Measurements from ENCODE around the gene TPCN2.

Gene TPCN2

DNA sequence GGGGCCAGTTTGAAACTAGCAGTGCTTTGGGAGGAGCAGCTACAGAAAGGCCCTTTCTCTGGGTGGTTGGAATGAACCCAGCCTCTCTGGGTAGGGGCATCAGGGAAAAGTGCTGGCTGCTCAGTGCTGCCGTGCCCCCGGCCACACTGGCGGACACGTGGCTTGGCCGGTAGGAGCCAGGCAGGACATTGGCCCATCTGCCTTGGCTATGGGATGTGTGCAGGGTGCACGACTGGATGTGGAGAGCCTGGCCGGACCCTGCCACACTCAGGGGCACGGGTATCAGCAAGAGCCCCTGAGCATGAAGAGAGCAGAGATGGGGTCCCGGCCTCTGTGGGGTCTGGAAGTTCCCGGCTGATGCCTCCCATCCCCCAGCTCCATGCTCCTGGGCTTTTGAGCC, 46.6 kb downstream of the TPCN2 start:
- H3K27ac Mint-ChIP-seq: no peak overlapping the region
- no peak overlapping the region for H3K4me3 Mint-ChIP-seq
- no peaks in the 10 kb centered on the region for H3K4me1 Mint-ChIP-seq (ENCODE audit: low read depth)
- no peaks in the 10 kb centered on the region for H3K36me3 Mint-ChIP-seq
- no peaks in the 10 kb centered on the region for H3K9me3 Mint-ChIP-seq (ENCODE audit: low read depth)
- no peaks in the 10 kb centered on the region for H3K27me3 Mint-ChIP-seq

DNA sequence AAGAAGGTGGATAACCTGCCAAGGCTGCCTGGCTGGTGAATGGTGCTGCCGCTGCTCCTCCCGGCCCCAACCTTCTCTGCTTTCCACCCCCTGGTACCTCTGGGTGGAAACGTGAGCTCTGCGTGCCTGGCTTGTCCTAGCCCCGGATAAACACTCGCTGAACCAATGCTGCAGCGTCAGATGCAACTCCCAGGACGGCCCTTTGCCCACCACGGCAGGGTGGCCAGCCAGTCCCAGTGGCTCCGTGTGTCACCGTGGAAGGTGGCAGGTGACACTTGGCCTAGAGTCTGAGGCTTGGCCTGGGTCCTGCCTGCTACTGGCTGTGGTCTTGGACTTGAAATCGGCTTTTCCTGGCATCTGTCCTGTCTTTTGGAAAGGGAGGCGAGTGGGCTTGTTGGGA, 47.7 kb downstream of the TPCN2 start:
- Mint-ChIP-seq H3K36me3 (no peaks in the 10 kb centered on the region), H3K4me1 (ENCODE audit: low read depth) (peaks cover 3% of the 10 kb centered on the region), H3K27ac (no peak overlapping the region), H3K4me3 (no peak overlapping the region), H3K9me3 (ENCODE audit: low read depth) (no peaks in the 10 kb centered on the region), H3K27me3 (no peaks in the 10 kb centered on the region)

- no peaks in the 10 kb centered on the region for H3K9me3 Mint-ChIP-seq (ENCODE audit: low read depth)
- no peak overlapping the region for H3K27ac Mint-ChIP-seq
- H3K4me1 Mint-ChIP-seq (ENCODE audit: low read depth): peaks cover 4% of the 10 kb centered on the region
- H3K4me3 Mint-ChIP-seq: no peak overlapping the region
- H3K27me3 Mint-ChIP-seq: no peaks in the 10 kb centered on the region
- no peaks in the 10 kb centered on the region for H3K36me3 Mint-ChIP-seq
Observed at GRCh38 chr11:69097263-69097662, 48.5 kb downstream of the TPCN2 start.

- H3K9me3 Mint-ChIP-seq (ENCODE audit: low read depth): no peaks in the 10 kb centered on the region
- H3K27ac Mint-ChIP-seq: no peak overlapping the region
- H3K36me3 Mint-ChIP-seq: no peaks in the 10 kb centered on the region
Observed at GRCh38 chr11:69099180-69099579, 50.4 kb downstream of the TPCN2 start.

GRCh38 chr11:69100454-69101114, 51.9 kb downstream of the TPCN2 start:
- Mint-ChIP-seq H3K27me3 (no peaks in the 10 kb centered on the region), H3K4me3 (no peak overlapping the region), H3K9me3 (ENCODE audit: low read depth) (no peaks in the 10 kb centered on the region), H3K36me3 (no peaks in the 10 kb centered on the region), H3K4me1 (ENCODE audit: low read depth) (peaks cover 4% of the 10 kb centered on the region), H3K27ac (no peak overlapping the region)

More at GRCh38 chr11:69099180-69099579, 50.4 kb downstream of the TPCN2 start:
- no peak overlapping the region for H3K4me3 Mint-ChIP-seq
- H3K4me1 Mint-ChIP-seq (ENCODE audit: low read depth): peaks cover 4% of the 10 kb centered on the region
- no peaks in the 10 kb centered on the region for H3K27me3 Mint-ChIP-seq

DNA sequence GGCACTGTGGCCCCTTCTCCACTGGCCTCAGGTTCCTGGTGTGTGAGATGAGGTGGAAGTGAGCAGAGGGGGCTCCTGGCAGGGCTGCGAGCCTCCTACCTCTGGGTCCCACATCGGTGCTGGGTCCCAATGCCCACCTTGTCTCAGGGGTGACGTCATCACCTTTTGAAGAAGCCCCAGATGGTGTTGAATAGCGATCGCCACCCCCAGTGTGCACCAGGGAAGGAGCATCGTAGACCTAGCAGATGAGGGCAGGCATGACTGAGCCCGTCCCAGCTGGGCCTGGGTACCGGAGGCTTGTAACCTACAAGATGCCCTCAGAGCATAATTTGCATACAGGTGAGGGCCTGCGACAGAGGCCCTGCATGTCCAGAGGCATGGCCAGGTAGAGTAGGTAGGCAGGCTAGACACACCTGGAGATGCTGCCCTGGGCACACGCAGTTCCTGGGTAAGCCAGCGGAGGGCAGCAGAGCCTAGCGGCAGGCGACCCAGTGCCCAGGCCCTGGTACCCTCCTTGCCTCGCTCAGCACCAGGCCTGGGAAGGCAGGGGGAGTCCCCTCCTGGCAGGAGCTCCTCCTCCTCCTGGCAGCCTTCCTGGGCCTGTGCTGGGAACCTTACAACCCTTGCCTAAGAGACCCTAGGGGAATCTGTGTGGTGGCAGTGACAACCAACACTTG, 52.5 kb downstream of the TPCN2 start:
- no peaks in the 10 kb centered on the region for H3K36me3 Mint-ChIP-seq
- H3K4me3 Mint-ChIP-seq: no peak overlapping the region
- peaks cover 4% of the 10 kb centered on the region for H3K4me1 Mint-ChIP-seq (ENCODE audit: low read depth)
- H3K27ac Mint-ChIP-seq: no peak overlapping the region
- no peaks in the 10 kb centered on the region for H3K27me3 Mint-ChIP-seq
- H3K9me3 Mint-ChIP-seq (ENCODE audit: low read depth): no peaks in the 10 kb centered on the region

DNA sequence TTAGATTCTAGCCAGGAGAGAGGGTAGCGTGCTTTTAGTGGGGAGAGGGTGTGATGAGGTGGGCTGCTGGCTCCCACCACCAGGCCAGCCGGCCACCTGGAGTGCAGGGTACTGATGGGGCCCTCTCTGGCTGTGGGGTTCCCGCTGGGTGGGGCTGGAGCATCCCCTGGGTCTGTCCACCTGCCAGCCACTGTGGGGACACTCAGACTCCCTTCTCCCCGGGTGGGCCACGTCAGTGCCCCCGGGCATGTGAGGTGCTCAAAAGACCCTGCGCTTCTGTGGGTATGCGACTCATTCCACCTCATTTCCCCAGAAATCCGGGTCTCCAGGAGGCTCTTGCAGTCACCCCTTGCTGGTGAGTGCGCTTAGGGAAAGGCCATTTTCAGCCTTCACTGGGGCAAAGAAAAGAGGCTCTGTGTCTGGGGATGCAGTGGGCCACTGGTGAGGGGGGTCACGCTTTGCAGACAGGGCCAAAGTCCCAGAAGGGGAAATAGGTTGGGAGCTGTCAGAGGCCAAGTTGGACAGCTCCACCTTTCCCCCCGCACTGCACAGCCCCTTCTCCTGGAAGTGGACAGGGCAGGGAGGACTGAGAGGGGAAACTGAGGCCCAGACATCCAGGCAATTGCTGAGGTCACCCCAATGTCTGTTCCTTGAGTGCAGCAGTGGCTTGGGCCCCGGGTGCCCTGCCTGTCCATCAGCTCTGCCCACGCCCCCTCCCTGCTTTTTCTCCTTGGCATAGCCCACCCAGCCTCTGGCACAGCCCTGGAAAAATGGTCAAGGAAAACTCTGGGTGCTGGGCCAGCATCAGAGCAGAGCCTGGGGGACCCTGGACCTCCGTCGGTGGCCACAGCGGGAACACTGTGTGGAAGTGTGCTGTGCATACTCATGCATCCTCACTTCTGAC, 53.3 kb downstream of the TPCN2 start:
- H3K36me3 Mint-ChIP-seq: no peaks in the 10 kb centered on the region
- no peaks in the 10 kb centered on the region for H3K27me3 Mint-ChIP-seq
- H3K9me3 Mint-ChIP-seq (ENCODE audit: low read depth): no peaks in the 10 kb centered on the region
- no peak overlapping the region for H3K27ac Mint-ChIP-seq
- peaks cover 8% of the 10 kb centered on the region for H3K4me1 Mint-ChIP-seq (ENCODE audit: low read depth)
- no peak overlapping the region for H3K4me3 Mint-ChIP-seq

DNA sequence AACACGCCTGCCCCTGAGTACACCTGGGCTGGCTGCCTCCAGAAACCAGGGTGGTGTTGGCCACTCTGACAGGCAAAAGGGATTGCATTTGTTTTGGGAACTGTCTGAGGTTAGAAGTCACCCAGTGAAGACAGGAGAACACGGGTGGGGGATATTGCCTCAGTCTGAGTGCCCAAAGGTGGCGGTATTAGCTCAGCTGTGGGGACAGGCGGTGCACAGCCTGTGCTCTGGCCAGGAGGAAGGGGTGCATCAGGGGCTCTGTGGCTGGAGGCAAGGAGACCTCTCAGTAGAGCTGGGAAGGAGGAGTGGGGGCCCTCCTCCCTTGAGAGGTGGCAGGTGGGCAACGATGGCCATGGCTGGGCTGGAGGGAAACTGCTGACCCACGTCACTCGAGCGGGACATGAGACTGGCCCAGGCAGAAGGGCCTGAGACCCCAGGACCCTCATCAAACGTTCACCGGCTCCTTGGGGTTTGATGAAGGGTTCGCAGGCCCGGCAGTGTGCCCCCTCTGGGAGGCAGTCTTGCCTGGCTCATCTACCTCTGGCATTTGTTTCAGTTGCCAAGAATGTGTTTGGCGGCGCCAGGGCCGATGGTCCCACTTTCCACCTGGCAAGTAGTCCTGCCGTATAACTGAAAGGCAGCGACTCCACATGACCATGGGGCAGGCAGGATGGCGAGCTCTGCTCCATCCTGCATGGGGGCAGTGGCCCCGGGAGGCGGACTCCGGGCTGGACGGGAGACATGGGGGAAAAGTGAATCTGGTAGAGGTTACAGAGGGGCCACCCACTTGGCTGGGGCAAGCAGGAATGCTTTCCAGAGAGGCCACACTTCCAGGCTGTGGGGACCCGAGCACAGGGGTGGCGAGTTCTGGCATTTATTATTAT, 54.2 kb downstream of the TPCN2 start:
- no peak overlapping the region for H3K4me3 Mint-ChIP-seq
- no peaks in the 10 kb centered on the region for H3K27me3 Mint-ChIP-seq
- H3K36me3 Mint-ChIP-seq: no peaks in the 10 kb centered on the region
- H3K27ac Mint-ChIP-seq: no peak overlapping the region
- peaks cover 9% of the 10 kb centered on the region for H3K4me1 Mint-ChIP-seq (ENCODE audit: low read depth)
- no peaks in the 10 kb centered on the region for H3K9me3 Mint-ChIP-seq (ENCODE audit: low read depth)

GRCh38 chr11:69104212-69104855, 55.6 kb downstream of the TPCN2 start:
- H3K4me3 Mint-ChIP-seq: no peak overlapping the region
- peaks cover 9% of the 10 kb centered on the region for H3K4me1 Mint-ChIP-seq (ENCODE audit: low read depth)
- H3K27me3 Mint-ChIP-seq: no peaks in the 10 kb centered on the region
- H3K36me3 Mint-ChIP-seq: peaks cover 2% of the 10 kb centered on the region
- H3K9me3 Mint-ChIP-seq (ENCODE audit: low read depth): no peaks in the 10 kb centered on the region
- H3K27ac Mint-ChIP-seq: no peak overlapping the region

GRCh38 chr11:69104856-69105395, 56.2 kb downstream of the TPCN2 start:
- no peaks in the 10 kb centered on the region for H3K27me3 Mint-ChIP-seq
- H3K27ac Mint-ChIP-seq: no peak overlapping the region
- H3K9me3 Mint-ChIP-seq (ENCODE audit: low read depth): no peaks in the 10 kb centered on the region
- H3K4me1 Mint-ChIP-seq (ENCODE audit: low read depth): peaks cover 9% of the 10 kb centered on the region
- no peak overlapping the region for H3K4me3 Mint-ChIP-seq
- peaks cover 5% of the 10 kb centered on the region for H3K36me3 Mint-ChIP-seq

DNA sequence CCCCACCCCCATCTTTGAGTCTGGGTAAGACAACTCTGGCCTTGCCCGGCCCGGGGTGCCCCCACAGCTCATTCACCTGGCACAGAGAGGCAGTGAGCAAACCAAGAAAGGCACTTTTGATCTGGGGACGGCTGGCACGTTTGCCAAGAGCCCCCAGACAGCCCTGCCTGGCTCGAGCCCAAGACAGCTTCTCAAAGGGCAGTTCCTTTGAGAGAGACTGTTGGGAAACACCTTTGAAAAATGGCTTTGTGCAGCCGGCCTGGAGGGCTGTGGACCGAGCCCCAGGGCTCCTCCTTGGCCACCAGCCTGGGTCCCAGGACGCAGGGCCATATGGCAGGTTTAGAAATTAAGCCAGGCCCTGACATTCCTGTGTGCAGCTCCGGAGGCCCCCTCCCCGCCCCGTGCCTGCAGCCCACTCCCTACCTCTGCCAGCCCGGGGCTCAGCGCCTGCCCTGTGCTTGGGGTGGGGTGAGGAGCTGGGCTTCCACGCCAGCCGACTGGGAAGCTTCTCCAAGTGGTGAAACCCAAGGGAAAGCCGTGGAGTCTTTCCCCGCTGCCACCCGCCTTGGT, 56.8 kb downstream of the TPCN2 start:
- H3K9me3 Mint-ChIP-seq (ENCODE audit: low read depth): no peaks in the 10 kb centered on the region
- H3K27ac Mint-ChIP-seq: no peak overlapping the region
- H3K4me1 Mint-ChIP-seq (ENCODE audit: low read depth): peaks cover 9% of the 10 kb centered on the region
- H3K4me3 Mint-ChIP-seq: no peak overlapping the region
- no peaks in the 10 kb centered on the region for H3K27me3 Mint-ChIP-seq
- H3K36me3 Mint-ChIP-seq: peaks cover 5% of the 10 kb centered on the region

- Mint-ChIP-seq H3K4me1 (ENCODE audit: low read depth) (peaks cover 9% of the 10 kb centered on the region), H3K9me3 (ENCODE audit: low read depth) (no peaks in the 10 kb centered on the region), H3K4me3 (no peak overlapping the region), H3K27me3 (no peaks in the 10 kb centered on the region), H3K27ac (no peak overlapping the region), H3K36me3 (peaks cover 5% of the 10 kb centered on the region)
Observed at GRCh38 chr11:69106031-69106811, 57.5 kb downstream of the TPCN2 start.

- H3K4me1 Mint-ChIP-seq (ENCODE audit: low read depth): peaks cover 5% of the 10 kb centered on the region
- no peaks in the 10 kb centered on the region for H3K27me3 Mint-ChIP-seq
- peaks cover 5% of the 10 kb centered on the region for H3K36me3 Mint-ChIP-seq
- no peaks in the 10 kb centered on the region for H3K9me3 Mint-ChIP-seq (ENCODE audit: low read depth)
- no peak overlapping the region for H3K27ac Mint-ChIP-seq
- no peak overlapping the region for H3K4me3 Mint-ChIP-seq
Observed at GRCh38 chr11:69107413-69107812, 58.7 kb downstream of the TPCN2 start.

Data from activated naive CD8-positive, alpha-beta T cell (primary cell).